Subcutaneous abdominal adipose tissue (tissue), 5 donors: ENCODE data around the gene DAND5.
A peak's percentile ranks its signal among the peaks of the same experiment; 100 is the strongest.

Experiments
- H3K27ac ChIP-seq: one replicate; pipeline ENCODE4 v1.7.0; 2013; ENCODE audit warnings: low read depth, mild to moderate bottlenecking, inconsistent platforms, low read length, moderate library complexity
- H3K27me3 ChIP-seq, 5 donors: one replicate each; pipeline ENCODE4 v1.7.0; 2013; ENCODE audit warnings: low read length in 5 of 5, inconsistent platforms in 1 of 5; ENCODE audit not compliant: control insufficient read depth in 5 of 5, insufficient read depth in 4 of 5
- H3K36me3 ChIP-seq, 5 donors: one replicate each; pipeline ENCODE4 v1.7.0; 2013; ENCODE audit warnings: low read length in 5 of 5; ENCODE audit not compliant: control insufficient read depth in 5 of 5, insufficient read depth in 5 of 5
- H3K4me1 ChIP-seq, 5 donors: one replicate each; pipeline ENCODE4 v1.7.0; 2013; ENCODE audit warnings: low read length in 5 of 5, mild to moderate bottlenecking in 3 of 5, moderate library complexity in 1 of 5; ENCODE audit not compliant: control insufficient read depth in 5 of 5, insufficient read depth in 5 of 5
- H3K4me3 ChIP-seq, 5 donors: one replicate each; pipeline ENCODE4 v1.7.0; 2013; ENCODE audit warnings: low read length in 5 of 5, low read depth in 1 of 5
- H3K9ac ChIP-seq, 5 donors: one replicate each; pipeline ENCODE4 v1.7.0; 2013; ENCODE audit warnings: low read length in 5 of 5, mild to moderate bottlenecking in 4 of 5, moderate library complexity in 3 of 5
- H3K9me3 ChIP-seq, 5 donors: one replicate each; pipeline ENCODE4 v1.7.0; 2013; ENCODE audit warnings: low read length in 5 of 5; ENCODE audit not compliant: control insufficient read depth in 5 of 5
- donor health status: healthy.
- donor health status: healthy.
- donor health status: healthy.
- donor health status: healthy.
- donor health status: healthy.

The DAND5 gene

GRCh38 chr19:12936582-12936981 lies 32.8 kb upstream of the DAND5 start:
- Histone ChIP-seq H3K36me3 (peaks cover 0 to 23% (median 18%) of the 10 kb centered on the region in 5 donors), H3K4me1 (peaks cover 16 to 61% (median 51%) of the 10 kb centered on the region in 5 donors), H3K9ac (no peak overlapping the region), H3K27me3 (no peaks in the 10 kb centered on the region), H3K27ac (no peak overlapping the region), H3K4me3 (no peak overlapping the region), H3K9me3 (no peaks in the 10 kb centered on the region)

- Histone ChIP-seq H3K27ac (peak overlapping the region; percentile 86), H3K27me3 (no peaks in the 10 kb centered on the region), H3K4me1 (peaks cover 15 to 59% (median 49%) of the 10 kb centered on the region in 5 donors)
Observed at GRCh38 chr19:12937093-12937926, 32.1 kb upstream of the DAND5 start.

DNA sequence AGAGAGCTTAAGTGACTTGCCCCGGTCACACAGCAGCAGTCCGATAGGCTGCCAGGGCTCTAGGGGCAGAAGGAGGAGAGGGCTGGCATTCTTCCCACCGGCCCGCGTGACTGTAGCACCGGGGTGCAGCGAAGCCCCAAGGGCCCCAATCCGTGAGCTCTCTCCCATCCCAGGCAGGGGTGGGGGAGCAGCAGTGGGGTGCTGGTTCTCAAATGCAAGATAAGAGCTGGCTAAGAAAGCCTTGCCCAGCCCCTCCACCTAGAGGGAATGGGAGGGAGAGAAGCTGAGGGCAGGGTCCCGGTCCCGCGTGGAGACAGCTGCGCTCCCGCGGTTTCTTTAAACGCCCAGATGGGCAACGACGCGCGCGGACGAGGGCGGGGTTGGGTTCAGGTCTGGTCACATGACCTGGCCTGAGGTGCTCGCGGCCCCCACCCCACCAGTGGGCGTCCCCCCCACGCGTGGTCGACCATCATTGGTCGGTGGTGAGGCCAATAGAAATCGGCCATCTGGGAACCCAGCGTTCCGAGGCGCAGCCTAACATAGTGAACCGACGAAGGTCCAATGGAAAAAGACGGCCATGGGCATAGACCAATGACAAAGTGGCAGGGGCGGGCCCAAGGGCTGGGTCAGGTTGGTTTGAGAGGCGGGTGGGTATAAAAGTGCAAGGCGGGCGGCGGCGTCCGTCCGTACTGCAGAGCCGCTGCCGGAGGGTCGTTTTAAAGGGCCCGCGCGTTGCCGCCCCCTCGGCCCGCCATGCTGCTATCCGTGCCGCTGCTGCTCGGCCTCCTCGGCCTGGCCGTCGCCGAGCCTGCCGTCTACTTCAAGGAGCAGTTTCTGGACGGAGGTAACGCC lies 31.2 kb upstream of the DAND5 start, which contains the start of gene CALR:
Gene CALR, plus strand, starts transcription at position 683 of the 852 bp plus-strand sequence. Its CDS starts 71 bp downstream, at position 754.
- Histone ChIP-seq H3K9me3 (no peaks in the 10 kb centered on the region), H3K27me3 (no peaks in the 10 kb centered on the region), H3K4me3 (peak within 1 kb of the TSS; percentile 76 to 99 (median 93)), H3K27ac (peak within 1 kb of the TSS; percentile 86), H3K9ac (peak within 1 kb of the TSS; percentile 81 to 98 (median 93)), H3K36me3 (peaks cover 0 to 37% (median 29%) of the 10 kb centered on the region in 5 donors), H3K4me1 (peaks cover 9 to 51% (median 41%) of the 10 kb centered on the region in 5 donors)

More at GRCh38 chr19:12937093-12937926, 32.1 kb upstream of the DAND5 start:
- Histone ChIP-seq H3K9ac (peak overlapping the region in 4 of 5 donors; percentile 8 to 74 (median 57)), H3K9me3 (no peaks in the 10 kb centered on the region), H3K36me3 (peaks cover 0 to 31% (median 24%) of the 10 kb centered on the region in 5 donors), H3K4me3 (peak overlapping the region; percentile 64 to 99 (median 76))

DNA sequence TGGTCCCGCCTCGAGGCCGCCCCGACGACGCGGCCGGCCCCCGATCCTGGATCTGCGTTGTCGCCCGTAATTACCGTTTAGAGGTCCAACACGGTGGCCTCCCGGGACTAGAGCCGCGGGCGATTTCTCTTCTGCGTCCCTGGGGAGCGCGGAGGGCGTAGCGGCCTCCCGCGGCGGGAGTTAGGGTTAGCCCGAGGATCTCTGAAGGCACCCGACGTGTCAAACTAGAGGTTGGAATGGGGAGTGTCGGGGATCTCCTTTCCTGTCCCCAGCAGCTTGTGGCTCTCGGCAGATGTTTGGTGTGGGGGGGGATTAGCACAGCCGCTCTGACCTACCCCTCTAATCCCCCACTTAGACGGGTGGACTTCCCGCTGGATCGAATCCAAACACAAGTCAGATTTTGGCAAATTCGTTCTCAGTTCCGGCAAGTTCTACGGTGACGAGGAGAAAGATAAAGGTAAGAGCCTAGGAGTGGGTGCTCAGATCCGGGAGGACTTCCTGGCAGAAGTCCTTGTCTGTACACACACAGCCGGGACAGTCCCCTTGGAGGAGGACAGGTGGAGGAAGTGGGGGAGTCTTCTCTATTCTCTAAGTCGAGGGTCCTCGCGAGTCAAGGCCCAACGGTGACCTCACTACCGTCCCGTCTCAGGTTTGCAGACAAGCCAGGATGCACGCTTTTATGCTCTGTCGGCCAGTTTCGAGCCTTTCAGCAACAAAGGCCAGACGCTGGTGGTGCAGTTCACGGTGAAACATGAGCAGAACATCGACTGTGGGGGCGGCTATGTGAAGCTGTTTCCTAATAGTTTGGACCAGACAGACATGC lies 30.4 kb upstream of the DAND5 start:
- peaks cover 7 to 45% (median 36%) of the 10 kb centered on the region in 5 donors for H3K4me1 ChIP-seq
- peak overlapping the region; percentile 76 to 99 (median 93) for H3K4me3 ChIP-seq
- H3K9me3 ChIP-seq, result no peaks in the 10 kb centered on the region
- H3K9ac ChIP-seq, result peak overlapping the region; percentile 81 to 98 (median 93)
- H3K27ac ChIP-seq, result peak overlapping the region; percentile 86
- H3K27me3 ChIP-seq, result no peaks in the 10 kb centered on the region
- peaks cover 0 to 45% (median 36%) of the 10 kb centered on the region in 5 donors for H3K36me3 ChIP-seq

- Histone ChIP-seq H3K27ac (peak overlapping the region; percentile 86), H3K27me3 (no peaks in the 10 kb centered on the region), H3K4me1 (peaks cover 6 to 42% (median 35%) of the 10 kb centered on the region in 5 donors), H3K4me3 (peak overlapping the region in 4 of 5 donors; percentile 76 to 99 (median 92)), H3K36me3 (peaks cover 0 to 55% (median 41%) of the 10 kb centered on the region in 5 donors), H3K9ac (peak overlapping the region in 4 of 5 donors; percentile 29 to 98 (median 94)), H3K9me3 (no peaks in the 10 kb centered on the region)
Observed at GRCh38 chr19:12939975-12940423, 29.4 kb upstream of the DAND5 start.

GRCh38 chr19:12940897-12941296 lies 28.5 kb upstream of the DAND5 start:
- H3K27me3 ChIP-seq, result no peaks in the 10 kb centered on the region
- peaks cover 6 to 42% (median 35%) of the 10 kb centered on the region in 5 donors for H3K4me1 ChIP-seq
- H3K9ac ChIP-seq, result peak overlapping the region in 1 of 5 donors; percentile 98
- H3K27ac ChIP-seq, result peak overlapping the region; percentile 86
- peak overlapping the region in 1 of 5 donors; percentile 93 for H3K4me3 ChIP-seq
- H3K9me3 ChIP-seq, result no peaks in the 10 kb centered on the region
- peaks cover 0 to 55% (median 41%) of the 10 kb centered on the region in 5 donors for H3K36me3 ChIP-seq

DNA sequence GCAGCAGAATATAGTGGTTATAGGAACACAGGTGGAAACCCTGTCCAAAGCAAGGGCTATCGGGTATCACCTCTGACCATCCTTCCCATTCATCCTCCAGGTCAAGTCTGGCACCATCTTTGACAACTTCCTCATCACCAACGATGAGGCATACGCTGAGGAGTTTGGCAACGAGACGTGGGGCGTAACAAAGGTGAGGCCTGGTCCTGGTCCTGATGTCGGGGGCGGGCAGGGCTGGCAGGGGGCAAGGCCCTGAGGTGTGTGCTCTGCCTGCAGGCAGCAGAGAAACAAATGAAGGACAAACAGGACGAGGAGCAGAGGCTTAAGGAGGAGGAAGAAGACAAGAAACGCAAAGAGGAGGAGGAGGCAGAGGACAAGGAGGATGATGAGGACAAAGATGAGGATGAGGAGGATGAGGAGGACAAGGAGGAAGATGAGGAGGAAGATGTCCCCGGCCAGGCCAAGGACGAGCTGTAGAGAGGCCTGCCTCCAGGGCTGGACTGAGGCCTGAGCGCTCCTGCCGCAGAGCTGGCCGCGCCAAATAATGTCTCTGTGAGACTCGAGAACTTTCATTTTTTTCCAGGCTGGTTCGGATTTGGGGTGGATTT lies 25.8 kb upstream of the DAND5 start:
- Histone ChIP-seq H3K36me3 (peaks cover 0 to 66% (median 53%) of the 10 kb centered on the region in 5 donors), H3K27ac (no peak overlapping the region), H3K4me1 (peaks cover 12 to 49% (median 39%) of the 10 kb centered on the region in 5 donors), H3K9ac (no peak overlapping the region), H3K27me3 (no peaks in the 10 kb centered on the region), H3K4me3 (no peak overlapping the region), H3K9me3 (no peaks in the 10 kb centered on the region)

DNA sequence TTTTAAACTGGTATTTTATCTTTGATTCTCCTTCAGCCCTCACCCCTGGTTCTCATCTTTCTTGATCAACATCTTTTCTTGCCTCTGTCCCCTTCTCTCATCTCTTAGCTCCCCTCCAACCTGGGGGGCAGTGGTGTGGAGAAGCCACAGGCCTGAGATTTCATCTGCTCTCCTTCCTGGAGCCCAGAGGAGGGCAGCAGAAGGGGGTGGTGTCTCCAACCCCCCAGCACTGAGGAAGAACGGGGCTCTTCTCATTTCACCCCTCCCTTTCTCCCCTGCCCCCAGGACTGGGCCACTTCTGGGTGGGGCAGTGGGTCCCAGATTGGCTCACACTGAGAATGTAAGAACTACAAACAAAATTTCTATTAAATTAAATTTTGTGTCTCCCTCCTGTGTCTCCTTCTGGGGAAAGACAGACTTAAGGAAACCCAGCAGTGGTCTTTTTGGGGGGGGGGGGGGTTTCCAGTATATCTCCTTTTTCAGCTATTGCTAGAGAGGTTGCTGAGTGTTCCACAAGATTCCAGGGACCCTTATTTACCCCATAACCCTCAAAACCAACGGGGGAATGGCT lies 25.2 kb upstream of the DAND5 start:
- no peak overlapping the region for H3K4me3 ChIP-seq
- H3K27ac ChIP-seq, result peak overlapping the region; percentile 85
- H3K27me3 ChIP-seq, result no peaks in the 10 kb centered on the region
- H3K4me1 ChIP-seq, result peaks cover 12 to 42% (median 35%) of the 10 kb centered on the region in 5 donors
- H3K9me3 ChIP-seq, result no peaks in the 10 kb centered on the region
- no peak overlapping the region for H3K9ac ChIP-seq
- peaks cover 0 to 72% (median 59%) of the 10 kb centered on the region in 5 donors for H3K36me3 ChIP-seq
